GM12878 (cell line): ENCODE data around the gene TMED1. TPM values are rescaled to one million over a fixed set of nuclear protein-coding genes. Genes with fewer than 3 reads are reported as not detected.

Experiments used
- ATAC-seq: fragments of 200-7000 bp; cut with Tn5 transposase; 3 replicates; pipeline ENCODE4 v1.9.1; 2020; ENCODE audit warnings: mild to moderate bottlenecking, moderate library complexity
- BruUV-seq: library from RNA; stranded (reverse); fragments of 400-500 nt; replicated peaks from 2 replicates; lab custom pipeline; 2021; lab: Mats Ljungman, UMichigan
- CTCF ChIA-PET: fragments of 300-600 bp; sonication (Branson Sonifier 250); formaldehyde crosslinking; extraction: SDS; loops from one replicate; lab custom pipeline; 2021; ENCODE audit warnings: inconsistent platforms; lab: Yijun Ruan, JAX
- POLR2A ChIA-PET: fragments of 350-600 bp; formaldehyde crosslinking; extraction: SDS; loops from one replicate; lab custom pipeline; 2021; ENCODE audit warnings: inconsistent platforms; lab: Charles Lee
- RAD21 ChIA-PET: fragments of 300-600 bp; sonication (Branson Sonifier 250); formaldehyde crosslinking; loops from one replicate; lab custom pipeline; 2023; ENCODE audit warnings: antibody characterized with exemption; ENCODE audit not compliant: unreplicated experiment; lab: Charles Lee
- SMC1A ChIA-PET: fragments of 300-600 bp; sonication (Branson Sonifier 250); formaldehyde crosslinking; loops from one replicate; lab custom pipeline; 2023; ENCODE audit not compliant: unreplicated experiment, uncharacterized antibody; lab: Charles Lee
- DNase-seq: peaks from one replicate; pipeline ENCODE4 v3.0.0-alpha.2; 2011; ENCODE audit warnings: low read depth, low spot score
- FAIRE-seq: peaks from 3 replicates; lab custom pipeline; 2011; peaks lifted over from hg19 to GRCh38; lab: Jason Lieb, UNC
- H2AFZ ChIP-seq: 2 replicates; pipeline ENCODE4 v1.6.0; 2011; ENCODE audit warnings: low read depth, low read length, control low read depth; ENCODE audit not compliant: control insufficient read depth
- H3K27ac ChIP-seq: 2 replicates; pipeline ENCODE4 v1.5.1; 2011; ENCODE audit warnings: control low read depth; ENCODE audit not compliant: control insufficient read depth, insufficient read depth
- H3K27me3 ChIP-seq, 2 experiments: replicated peaks in 1 of 2; 2 replicates each; pipeline versions ENCODE4 v1.6.0 to v1.6.1; 2011; ENCODE audit warnings: low read length in 1 of 2; ENCODE audit not compliant: control insufficient read depth in 2 of 2, insufficient read depth in 2 of 2
- H3K36me3 ChIP-seq, 2 experiments: 2 replicates each; pipeline ENCODE4 v1.5.1; 2011; ENCODE audit warnings: low read length in 1 of 2; ENCODE audit not compliant: control insufficient read depth in 2 of 2, insufficient read depth in 2 of 2
- H3K4me1 ChIP-seq: 2 replicates; pipeline ENCODE4 v1.6.1; 2011; ENCODE audit warnings: mild to moderate bottlenecking, low read length, moderate library complexity, mixed read lengths; ENCODE audit not compliant: control insufficient read depth, insufficient read depth
- H3K4me2 ChIP-seq: 2 replicates; pipeline ENCODE4 v1.6.0; 2011; ENCODE audit warnings: control low read depth; ENCODE audit not compliant: control insufficient read depth, insufficient read depth
- H3K4me3 ChIP-seq: fragments of 200-600 bp; sonication (generic); 2 replicates; pipeline ENCODE4 v1.5.1; 2016
- H3K79me2 ChIP-seq: 2 replicates; pipeline ENCODE4 v1.6.0; 2011; ENCODE audit warnings: low read length; ENCODE audit not compliant: control insufficient read depth, insufficient read depth
- H3K9ac ChIP-seq: 2 replicates; pipeline ENCODE4 v1.8.0; 2011; ENCODE audit warnings: low read length, control low read depth, mixed read lengths; ENCODE audit not compliant: control insufficient read depth, insufficient read depth
- H3K9me3 ChIP-seq: replicated peaks from 3 replicates; pipeline ENCODE4 v1.5.1; 2011; ENCODE audit warnings: mild to moderate bottlenecking, low read length; ENCODE audit not compliant: control insufficient read depth, insufficient read depth
- H4K20me1 ChIP-seq: 2 replicates; pipeline ENCODE4 v1.6.0; 2011; ENCODE audit not compliant: control insufficient read depth, insufficient read depth
- MTA3 ChIP-seq: IDR thresholded peaks from 2 replicates; pipeline ENCODE4 v1.6.1; 2012; ENCODE audit warnings: low read length, inconsistent platforms, borderline replicate concordance
- MXI1 ChIP-seq: fragments of 150-350 bp; IDR thresholded peaks from 2 replicates; pipeline ENCODE4 v1.6.1; 2011; ENCODE audit warnings: low read depth, mild to moderate bottlenecking, inconsistent platforms, low read length, improper control_type of control experiment
- NFYA ChIP-seq: IDR thresholded peaks from 2 replicates; pipeline ENCODE4 v1.6.1; 2011; ENCODE audit warnings: low read depth, mild to moderate bottlenecking, low read length, improper control_type of control experiment, borderline replicate concordance
- RFX5 ChIP-seq: IDR thresholded peaks from 2 replicates; pipeline ENCODE4 v1.6.1; 2011; ENCODE audit warnings: low read depth, low read length, improper control_type of control experiment
- WRNIP1 ChIP-seq: IDR thresholded peaks from 2 replicates; pipeline ENCODE4 v1.6.1; 2011; ENCODE audit warnings: low read depth, low read length, improper control_type of control experiment, borderline replicate concordance
- ZNF207 ChIP-seq: fragments of 450-650 bp; IDR thresholded peaks from 2 replicates; pipeline ENCODE4 v1.6.1; 2014; ENCODE audit warnings: antibody characterized with exemption, mild to moderate bottlenecking, borderline replicate concordance
- WGBS: methylation state at CpG from one replicate; pipeline ENCODE4 v1.1.6; 2016; ENCODE audit warnings: low lambda C conversion rate; ENCODE audit not compliant: insufficient replicate concordance, insufficient coverage; ENCODE audit errors: missing lambda C conversion rate; 5-methylcytosine and 5-hydroxymethylcytosine counted together
- in situ Hi-C: fragments of 300-500 bp; cut with MboI; formaldehyde crosslinking; loops from 9 replicates; pipeline ENCODE4 v1.14.3; 2018; ENCODE audit warnings: mixed read lengths
- intact Hi-C: fragments of 100-400 bp; cut with micrococcal nuclease; formaldehyde crosslinking; loops from one replicate; pipeline ENCODE4 v1.14.2; 2022; ENCODE audit not compliant: unreplicated experiment
- polyA plus RNA-seq, 11 experiments: library from polyadenylated mRNA; depleted of rRNA in 4 of 11; unstranded in 6 of 11; stranded (reverse) in 5 of 11; fragments of >200 nt; fragmentation: Nextera tagmentation in 4 of 11; fragmentation: Illumina TruSeq in 1 of 11; extraction: Ambion mirVana in 4 of 11; extraction: Trizol in 1 of 11; gene quantifications; 1 replicate in 1 of 11; 2 replicates in 10 of 11; pipeline versions ENCODE4 v1.2.1 to v1.2.3, GENCODE V29; 2011 to 2016; ENCODE audit warnings: inconsistent platforms in 2 of 11, missing spikeins in 2 of 11, low read depth in 1 of 11
- total RNA-seq, 4 experiments: library from RNA; depleted of rRNA in 3 of 4; stranded (reverse); fragments of >200 nt in 3 of 4; fragmentation: Illumina TruSeq in 1 of 4; extraction: Trizol in 1 of 4; gene quantifications; 2 replicates each; pipeline versions ENCODE4 v1.2.1 to v1.2.3, GENCODE V29; 2013 to 2021

Gene TMED1
- total and polyA plus RNA-seq, 10 of the 15 experiments (the other 5 are each of a cell fraction or from before 2014, with no cell fraction given): 0.60 to 23.1 (median 12.3) TPM

DNA sequence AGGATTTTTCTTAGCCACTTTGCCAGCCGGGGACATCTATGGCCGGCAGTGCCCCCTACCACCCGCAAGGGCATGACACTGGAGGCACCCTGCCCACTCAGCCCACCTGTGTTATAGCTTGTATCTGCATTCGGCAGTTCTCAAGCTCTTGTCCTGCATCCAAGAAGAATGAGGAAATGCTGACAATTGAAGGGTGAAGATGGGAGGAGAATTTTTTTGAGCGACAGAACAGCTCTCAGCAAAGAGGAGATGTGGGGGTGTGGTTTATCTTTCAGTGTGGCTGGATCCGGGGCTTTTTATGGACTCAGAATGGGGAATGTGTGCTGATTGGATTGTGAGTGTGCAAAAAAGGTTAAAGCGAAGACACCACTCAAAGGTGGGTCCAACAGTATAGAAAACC, 6.8 kb upstream of the TMED1 start:
- no peaks in the 10 kb centered on the region for H3K36me3 ChIP-seq
- H4K20me1 ChIP-seq: no peaks in the 10 kb centered on the region
- FAIRE-seq (no peak), ATAC-seq (no peak), DNase-seq (no peak)
- ChIA-PET RAD21 (no interaction called here), SMC1A (interaction anchor here (0.9 to 1.9 kb wide), 2 partner anchors 16 to 125 kb away, joined by 3 to 7 read pairs; partner anchors contain the start of gene DNM2), POLR2A (no interaction called here), CTCF (interaction anchor here (0.6 to 2.1 kb wide), 3 partner anchors 16 to 34 kb away, joined by 3 to 8 read pairs (median 6); no protein-coding TSS in a partner anchor)
- H3K27me3 ChIP-seq: no peaks in the 10 kb centered on the region
- H2AFZ ChIP-seq: no peak overlapping the region
- BruUV-seq: no TSS peak
- H3K4me2 ChIP-seq: no peak overlapping the region
- no peak overlapping the region for H3K4me3 ChIP-seq
- TF ChIP-seq WRNIP1 (no peak), MXI1 (no peak), ZNF207 (no peak), NFYA (no peak), MTA3 (no peak), RFX5 (no peak)
- H3K9ac ChIP-seq: no peak overlapping the region
- H3K9me3 ChIP-seq: no peaks in the 10 kb centered on the region; the same call in 2 of the 3 replicates
- intact Hi-C loops: no loop called here
- H3K27ac ChIP-seq: no peak overlapping the region
- 25% methylated on average over 7 of the region's 7 CpGs for WGBS
- H3K4me1 ChIP-seq: peaks cover 3% of the 10 kb centered on the region
- in situ Hi-C loops: no loop called here
- no peaks in the 10 kb centered on the region for H3K79me2 ChIP-seq
